RWPE2 (cell line): Measurements from ENCODE around the gene RNLS.

ENCODE experiments used
- ATAC-seq: fragments of 200-7000 bp; cut with Tn5 transposase; 3 replicates; pipeline ENCODE4 v1.9.1; 2021; ENCODE audit warnings: low read depth
- DNase-seq: peaks from one replicate; pipeline ENCODE4 v3.0.0-alpha.2; 2020; ENCODE audit warnings: low spot score
- H3K27ac ChIP-seq: fragments of 450-650 bp; 2 replicates; pipeline ENCODE4 v1.5.1; 2017; ENCODE audit warnings: mild to moderate bottlenecking; ENCODE audit not compliant: poor library complexity, severe bottlenecking
- H3K27me3 ChIP-seq: fragments of 250-450 bp; sonication (Bioruptor Pico); 2 replicates; pipeline ENCODE4 v1.5.1; 2021; ENCODE audit warnings: mild to moderate bottlenecking, moderate library complexity; ENCODE audit not compliant: insufficient read depth, poor library complexity, severe bottlenecking
- H3K36me3 ChIP-seq: fragments of 250-450 bp; sonication (Bioruptor Pico); 2 replicates; pipeline ENCODE4 v1.5.1; 2020; ENCODE audit warnings: low read depth, mild to moderate bottlenecking, moderate library complexity
- H3K4me1 ChIP-seq: fragments of 250-450 bp; sonication (Bioruptor Pico); 2 replicates; pipeline ENCODE4 v1.5.1; 2021; ENCODE audit warnings: mild to moderate bottlenecking, moderate library complexity; ENCODE audit not compliant: insufficient read depth, poor library complexity, severe bottlenecking
- H3K4me3 ChIP-seq: fragments of 250-450 bp; sonication (Bioruptor Pico); 2 replicates; pipeline ENCODE4 v1.5.1; 2021; ENCODE audit warnings: mild to moderate bottlenecking, moderate library complexity; ENCODE audit not compliant: severe bottlenecking
- H3K9me3 ChIP-seq: fragments of 250-450 bp; sonication (Bioruptor Pico); 2 replicates; pipeline ENCODE4 v1.5.1; 2021; ENCODE audit warnings: mild to moderate bottlenecking, moderate library complexity; ENCODE audit not compliant: severe bottlenecking
- TF ChIP-seq, protein P1 (sequence below): fragments of 450-650 bp; IDR thresholded peaks from one replicate; pipeline ENCODE4 v1.5.1; 2017; ENCODE audit warnings: mild to moderate bottlenecking, moderate library complexity; ENCODE audit not compliant: poor library complexity, severe bottlenecking

The RNLS gene

DNA sequence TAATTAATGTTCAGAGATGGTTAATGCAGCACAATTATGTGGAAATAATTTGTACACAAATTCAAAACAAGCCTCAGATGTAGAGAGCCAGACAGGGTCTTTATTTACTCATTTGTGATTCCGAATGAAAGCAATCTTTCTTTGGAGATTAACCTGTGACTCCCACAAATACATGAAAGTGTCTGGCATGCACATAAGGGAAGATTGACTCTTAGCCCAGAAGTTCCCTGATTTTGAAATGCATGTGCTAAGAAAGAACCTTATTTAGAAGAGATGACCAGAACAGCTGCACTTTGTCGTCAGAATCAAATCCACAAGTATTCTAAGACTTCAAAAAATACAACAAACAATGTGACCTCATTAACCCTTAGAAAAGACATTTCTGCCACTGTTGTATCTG lies 45.1 kb downstream of the RNLS start:
- ATAC-seq (no peak), DNase-seq (no peak)
- Histone ChIP-seq H3K4me1 (peaks cover 21% of the 10 kb centered on the region), H3K9me3 (no peaks in the 10 kb centered on the region), H3K36me3 (no peaks in the 10 kb centered on the region), H3K27ac (no peak overlapping the region), H3K27me3 (no peaks in the 10 kb centered on the region), H3K4me3 (no peak overlapping the region)
- TF ChIP-seq, protein P1, sequence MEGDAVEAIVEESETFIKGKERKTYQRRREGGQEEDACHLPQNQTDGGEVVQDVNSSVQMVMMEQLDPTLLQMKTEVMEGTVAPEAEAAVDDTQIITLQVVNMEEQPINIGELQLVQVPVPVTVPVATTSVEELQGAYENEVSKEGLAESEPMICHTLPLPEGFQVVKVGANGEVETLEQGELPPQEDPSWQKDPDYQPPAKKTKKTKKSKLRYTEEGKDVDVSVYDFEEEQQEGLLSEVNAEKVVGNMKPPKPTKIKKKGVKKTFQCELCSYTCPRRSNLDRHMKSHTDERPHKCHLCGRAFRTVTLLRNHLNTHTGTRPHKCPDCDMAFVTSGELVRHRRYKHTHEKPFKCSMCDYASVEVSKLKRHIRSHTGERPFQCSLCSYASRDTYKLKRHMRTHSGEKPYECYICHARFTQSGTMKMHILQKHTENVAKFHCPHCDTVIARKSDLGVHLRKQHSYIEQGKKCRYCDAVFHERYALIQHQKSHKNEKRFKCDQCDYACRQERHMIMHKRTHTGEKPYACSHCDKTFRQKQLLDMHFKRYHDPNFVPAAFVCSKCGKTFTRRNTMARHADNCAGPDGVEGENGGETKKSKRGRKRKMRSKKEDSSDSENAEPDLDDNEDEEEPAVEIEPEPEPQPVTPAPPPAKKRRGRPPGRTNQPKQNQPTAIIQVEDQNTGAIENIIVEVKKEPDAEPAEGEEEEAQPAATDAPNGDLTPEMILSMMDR = no peak

DNA sequence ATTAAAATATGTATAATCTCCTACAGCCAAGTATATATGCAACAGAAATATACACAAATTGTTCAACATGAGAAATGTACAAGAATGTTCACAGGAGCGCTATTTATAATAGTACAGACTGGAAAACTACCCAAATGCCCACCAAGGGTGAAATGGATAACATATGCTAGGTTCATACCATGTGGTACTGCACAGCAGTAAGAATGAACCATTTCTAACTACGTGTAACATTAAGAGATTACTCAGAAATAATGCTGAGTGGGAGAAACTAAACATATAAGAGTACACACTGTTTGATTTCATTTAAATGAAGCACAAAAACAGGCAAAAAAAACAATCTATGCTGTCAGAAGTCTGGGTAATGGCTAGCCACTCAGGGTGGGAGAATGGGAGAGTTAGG lies 45.8 kb downstream of the RNLS start:
- peaks cover 21% of the 10 kb centered on the region for H3K4me1 ChIP-seq
- no peaks in the 10 kb centered on the region for H3K27me3 ChIP-seq
- ATAC-seq = no peak
- DNase-seq = no peak
- no peak overlapping the region for H3K27ac ChIP-seq
- H3K4me3 ChIP-seq = no peak overlapping the region
- H3K9me3 ChIP-seq = no peaks in the 10 kb centered on the region
- TF ChIP-seq, protein P1 = no peak
- no peaks in the 10 kb centered on the region for H3K36me3 ChIP-seq

DNA sequence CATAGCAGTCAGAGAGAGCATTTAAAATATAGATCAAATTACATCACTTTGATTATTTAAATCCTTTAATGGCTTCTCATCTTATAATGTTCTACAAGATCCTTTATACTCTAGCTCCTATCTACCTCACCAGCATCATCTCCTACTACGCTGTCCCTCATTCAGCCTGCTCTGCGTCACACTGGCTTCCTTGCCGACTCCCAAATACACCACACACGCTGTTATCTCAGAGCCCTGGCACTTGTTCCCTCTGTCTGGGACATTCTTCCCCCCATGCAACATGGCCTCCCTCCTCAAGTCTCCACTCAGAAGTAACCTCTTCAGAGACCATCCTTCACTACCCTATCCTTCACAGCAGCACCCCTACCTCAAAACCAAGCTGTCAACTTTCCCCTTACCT lies 46.7 kb downstream of the RNLS start:
- DNase-seq (no peak), ATAC-seq (no peak)
- Histone ChIP-seq H3K36me3 (no peaks in the 10 kb centered on the region), H3K4me3 (no peak overlapping the region), H3K9me3 (no peaks in the 10 kb centered on the region), H3K27ac (no peak overlapping the region), H3K27me3 (no peaks in the 10 kb centered on the region), H3K4me1 (peaks cover 16% of the 10 kb centered on the region)
- TF ChIP-seq, protein P1 = no peak

DNA sequence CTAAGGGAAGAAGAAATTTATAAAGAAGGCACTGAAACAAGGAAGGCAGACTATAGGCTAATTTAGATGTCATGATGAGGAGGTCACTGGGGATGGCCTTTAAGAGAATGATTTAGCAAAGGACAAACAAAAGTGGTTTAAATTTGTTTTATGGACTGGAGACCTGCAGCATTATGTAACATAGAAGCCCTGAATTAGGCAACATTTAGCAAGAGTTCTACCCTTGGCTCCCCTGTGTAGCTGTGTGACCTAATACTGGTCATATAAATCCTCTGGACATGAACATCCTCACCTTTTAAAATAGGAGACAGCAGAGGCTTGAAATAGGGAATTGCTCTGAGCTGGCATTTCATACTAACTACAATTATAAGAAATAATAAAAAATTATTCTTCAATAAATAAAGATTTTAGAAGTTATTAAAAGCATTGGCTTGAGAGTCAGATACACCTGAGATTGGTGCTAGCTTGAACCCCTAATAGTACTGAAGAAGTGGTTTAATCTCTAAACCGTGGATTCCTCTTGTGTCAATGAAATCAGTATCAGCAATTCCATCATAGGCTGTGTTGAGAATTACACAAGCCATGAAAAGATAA lies 48.9 kb downstream of the RNLS start:
- no peak for DNase-seq
- Histone ChIP-seq H3K27me3 (no peaks in the 10 kb centered on the region), H3K36me3 (no peaks in the 10 kb centered on the region), H3K27ac (no peak overlapping the region), H3K4me3 (no peak overlapping the region), H3K4me1 (no peaks in the 10 kb centered on the region), H3K9me3 (no peaks in the 10 kb centered on the region)
- TF ChIP-seq, protein P1 = no peak
- no peak for ATAC-seq

DNA sequence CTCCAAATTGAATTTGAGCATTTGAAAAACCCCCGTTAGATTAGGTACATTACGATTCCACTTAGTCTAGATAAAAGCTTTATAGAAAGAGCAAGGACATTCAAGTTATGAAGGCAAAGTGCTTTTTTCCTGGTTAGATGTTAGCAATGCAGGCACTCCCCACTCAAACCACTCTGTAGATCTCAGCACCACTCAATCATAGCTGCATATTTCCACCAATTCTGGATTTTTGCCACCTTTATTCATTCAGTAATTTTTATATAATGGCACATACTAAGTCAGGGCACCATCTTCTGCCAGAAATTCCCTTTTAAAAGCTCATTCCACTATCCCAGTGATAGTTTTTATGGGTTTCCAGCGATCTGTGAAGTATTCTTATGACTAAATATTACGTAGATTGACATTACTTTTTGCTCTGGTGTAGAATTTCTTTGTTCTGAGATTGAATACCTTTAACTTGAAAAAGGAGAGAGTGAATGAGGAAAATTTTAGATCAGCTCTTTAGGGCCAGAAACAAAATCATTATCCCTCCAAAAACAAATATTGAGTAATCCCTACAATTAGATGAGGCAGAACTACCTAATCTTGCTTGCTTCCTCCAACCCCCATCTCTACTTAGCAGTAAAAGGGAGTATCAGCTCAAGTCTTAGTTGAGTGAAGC lies 51.6 kb downstream of the RNLS start:
- TF ChIP-seq, protein P1 = no peak
- no peaks in the 10 kb centered on the region for H3K27me3 ChIP-seq
- no peaks in the 10 kb centered on the region for H3K36me3 ChIP-seq
- no peaks in the 10 kb centered on the region for H3K9me3 ChIP-seq
- H3K27ac ChIP-seq = no peak overlapping the region
- peaks cover 5% of the 10 kb centered on the region for H3K4me1 ChIP-seq
- no peak for ATAC-seq
- DNase-seq = no peak
- no peak overlapping the region for H3K4me3 ChIP-seq
